ENCODE results near the gene TUBAL3. TPM values are rescaled to one million over a fixed set of nuclear protein-coding genes. Genes with fewer than 3 reads are reported as not detected.

The TUBAL3 gene
- total RNA-seq, 1 experiment from 2014 or later: 0.19 TPM

DNA sequence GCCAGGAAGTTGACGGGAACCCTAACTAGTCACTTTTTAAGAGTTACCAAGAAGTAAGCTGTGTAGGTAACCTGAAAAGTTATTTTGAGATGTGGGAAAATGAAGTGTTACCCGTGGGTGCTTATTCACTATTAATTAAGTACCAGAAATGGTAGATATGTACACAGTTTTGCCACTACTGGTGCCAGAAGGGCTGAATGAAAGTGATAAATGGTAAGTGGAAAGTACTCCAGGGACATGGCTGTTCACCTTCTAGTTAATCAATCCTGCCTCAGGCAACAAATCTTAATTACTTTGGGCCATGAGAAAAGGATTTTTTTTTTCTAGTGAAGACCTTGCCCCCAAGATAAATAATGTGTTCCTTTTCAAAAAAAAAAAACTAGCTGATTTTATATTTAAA, 23.5 kb upstream of the TUBAL3 start:
- intact Hi-C loops (cut with micrococcal nuclease; ENCODE audit: unreplicated experiment): no loop called here
- peaks cover 36% of the 10 kb centered on the region for H3K36me3 ChIP-seq (ENCODE audit: insufficient read depth, low read length, poor library complexity, severe bottlenecking)
- peaks cover 27% of the 10 kb centered on the region for H3K4me1 ChIP-seq (ENCODE audit: insufficient read depth, low read length, poor library complexity, severe bottlenecking)
- DNase-seq (ENCODE audit: low spot score): no peak
- ChIA-PET POLR2A (ENCODE audit: low non-redundant PET) (no interaction called here), CTCF (interaction anchor here (0.6 kb wide), 1 partner anchor 13 kb away, joined by 3 read pairs; no protein-coding TSS in a partner anchor)
- BruUV-seq (replicated peaks): no TSS peak
- TF ChIP-seq EZH2 (IDR thresholded peaks at IDR 0.05; ENCODE audit: borderline replicate concordance, low read depth, low read length, poor library complexity, severe bottlenecking): no peak
- TF ChIP-seq, protein P1, sequence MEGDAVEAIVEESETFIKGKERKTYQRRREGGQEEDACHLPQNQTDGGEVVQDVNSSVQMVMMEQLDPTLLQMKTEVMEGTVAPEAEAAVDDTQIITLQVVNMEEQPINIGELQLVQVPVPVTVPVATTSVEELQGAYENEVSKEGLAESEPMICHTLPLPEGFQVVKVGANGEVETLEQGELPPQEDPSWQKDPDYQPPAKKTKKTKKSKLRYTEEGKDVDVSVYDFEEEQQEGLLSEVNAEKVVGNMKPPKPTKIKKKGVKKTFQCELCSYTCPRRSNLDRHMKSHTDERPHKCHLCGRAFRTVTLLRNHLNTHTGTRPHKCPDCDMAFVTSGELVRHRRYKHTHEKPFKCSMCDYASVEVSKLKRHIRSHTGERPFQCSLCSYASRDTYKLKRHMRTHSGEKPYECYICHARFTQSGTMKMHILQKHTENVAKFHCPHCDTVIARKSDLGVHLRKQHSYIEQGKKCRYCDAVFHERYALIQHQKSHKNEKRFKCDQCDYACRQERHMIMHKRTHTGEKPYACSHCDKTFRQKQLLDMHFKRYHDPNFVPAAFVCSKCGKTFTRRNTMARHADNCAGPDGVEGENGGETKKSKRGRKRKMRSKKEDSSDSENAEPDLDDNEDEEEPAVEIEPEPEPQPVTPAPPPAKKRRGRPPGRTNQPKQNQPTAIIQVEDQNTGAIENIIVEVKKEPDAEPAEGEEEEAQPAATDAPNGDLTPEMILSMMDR (conservative IDR thresholded peaks at IDR 0.05; ENCODE audit: low read depth, low read length): no peak
- H3K4me3 ChIP-seq (ENCODE audit: low read depth, low read length, poor library complexity, severe bottlenecking): no peak overlapping the region
- peak overlapping the region; percentile 52 for H3K27ac ChIP-seq (ENCODE audit: low read depth, low read length, poor library complexity, severe bottlenecking)
- H3K27me3 ChIP-seq (replicated peaks; ENCODE audit: insufficient read depth, low read depth, low read length, poor library complexity): no peaks in the 10 kb centered on the region
- peaks cover 6% of the 10 kb centered on the region for H3K9me3 ChIP-seq (ENCODE audit: low read depth, low read length, poor library complexity, severe bottlenecking)

DNA sequence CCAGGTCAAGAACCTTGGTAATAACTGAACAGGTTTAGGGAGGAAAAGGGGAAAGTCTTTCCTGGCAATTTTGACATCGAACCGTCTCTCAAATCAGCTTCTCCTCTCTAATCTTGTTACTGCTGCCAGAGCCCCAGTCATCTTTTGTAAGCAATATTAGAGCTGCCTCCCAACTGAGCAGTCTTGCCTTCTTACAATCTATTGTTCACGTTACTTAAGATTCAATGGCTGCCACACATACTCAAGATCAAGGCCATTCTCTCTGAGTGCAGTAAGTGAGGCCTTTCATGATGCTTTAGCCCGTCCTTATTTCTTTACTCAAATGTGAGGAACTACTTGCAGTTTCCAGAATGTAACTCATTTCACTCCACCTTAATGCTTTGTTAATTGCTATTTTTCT, 20.1 kb upstream of the TUBAL3 start:
- no peaks in the 10 kb centered on the region for H3K9me3 ChIP-seq (ENCODE audit: low read depth, low read length, poor library complexity, severe bottlenecking)
- DNase-seq (ENCODE audit: low spot score): peak; percentile 50
- POLR2A ChIA-PET (ENCODE audit: low non-redundant PET): no interaction called here
- TF ChIP-seq, protein P1 (conservative IDR thresholded peaks at IDR 0.05; ENCODE audit: low read depth, low read length): no peak
- no peak for TF ChIP-seq EZH2 (IDR thresholded peaks at IDR 0.05; ENCODE audit: borderline replicate concordance, low read depth, low read length, poor library complexity, severe bottlenecking)
- no peaks in the 10 kb centered on the region for H3K27me3 ChIP-seq (replicated peaks; ENCODE audit: insufficient read depth, low read depth, low read length, poor library complexity)
- intact Hi-C loops (cut with micrococcal nuclease; ENCODE audit: unreplicated experiment): no loop called here
- H3K4me1 ChIP-seq (ENCODE audit: insufficient read depth, low read length, poor library complexity, severe bottlenecking): peaks cover 27% of the 10 kb centered on the region
- H3K4me3 ChIP-seq (ENCODE audit: low read depth, low read length, poor library complexity, severe bottlenecking): no peak overlapping the region
- CTCF ChIA-PET: no interaction called here
- H3K36me3 ChIP-seq (ENCODE audit: insufficient read depth, low read length, poor library complexity, severe bottlenecking): peaks cover 14% of the 10 kb centered on the region
- no TSS peak for BruUV-seq (replicated peaks)
- H3K27ac ChIP-seq (ENCODE audit: low read depth, low read length, poor library complexity, severe bottlenecking): peak overlapping the region; percentile 53

GRCh38 chr10:5423771-5424170, 19.1 kb upstream of the TUBAL3 start:
- peaks cover 9% of the 10 kb centered on the region for H3K9me3 ChIP-seq (ENCODE audit: low read depth, low read length, poor library complexity, severe bottlenecking)
- no peak for TF ChIP-seq EZH2 (IDR thresholded peaks at IDR 0.05; ENCODE audit: borderline replicate concordance, low read depth, low read length, poor library complexity, severe bottlenecking)
- TF ChIP-seq, protein P1 (conservative IDR thresholded peaks at IDR 0.05; ENCODE audit: low read depth, low read length): no peak
- no peaks in the 10 kb centered on the region for H3K27me3 ChIP-seq (replicated peaks; ENCODE audit: insufficient read depth, low read depth, low read length, poor library complexity)
- ChIA-PET POLR2A (ENCODE audit: low non-redundant PET) (no interaction called here), CTCF (no interaction called here)
- no peak overlapping the region for H3K4me3 ChIP-seq (ENCODE audit: low read depth, low read length, poor library complexity, severe bottlenecking)
- H3K36me3 ChIP-seq (ENCODE audit: insufficient read depth, low read length, poor library complexity, severe bottlenecking): peaks cover 4% of the 10 kb centered on the region
- H3K27ac ChIP-seq (ENCODE audit: low read depth, low read length, poor library complexity, severe bottlenecking): no peak overlapping the region
- no peak for DNase-seq (ENCODE audit: low spot score)
- intact Hi-C loops (cut with micrococcal nuclease; ENCODE audit: unreplicated experiment): no loop called here
- no TSS peak for BruUV-seq (replicated peaks)
- peaks cover 27% of the 10 kb centered on the region for H3K4me1 ChIP-seq (ENCODE audit: insufficient read depth, low read length, poor library complexity, severe bottlenecking)

Data from A673 (cell line).